GM12892 (cell line): ENCODE results near the gene SMC4.

ENCODE experiments used
- POLR2A ChIP-seq: IDR thresholded peaks from 2 replicates; pipeline ENCODE4 v1.6.1; 2011; ENCODE audit warnings: low read depth, low read length, control low read depth
- POLR2AphosphoS5 ChIP-seq: IDR thresholded peaks from 2 replicates; pipeline ENCODE4 v1.6.1; 2011; ENCODE audit warnings: low read depth, low read length, control low read depth
- TAF1 ChIP-seq: IDR thresholded peaks from 2 replicates; pipeline ENCODE4 v1.6.1; 2011; ENCODE audit warnings: low read depth, mild to moderate bottlenecking, control low read depth, low read length, borderline replicate concordance

DNA sequence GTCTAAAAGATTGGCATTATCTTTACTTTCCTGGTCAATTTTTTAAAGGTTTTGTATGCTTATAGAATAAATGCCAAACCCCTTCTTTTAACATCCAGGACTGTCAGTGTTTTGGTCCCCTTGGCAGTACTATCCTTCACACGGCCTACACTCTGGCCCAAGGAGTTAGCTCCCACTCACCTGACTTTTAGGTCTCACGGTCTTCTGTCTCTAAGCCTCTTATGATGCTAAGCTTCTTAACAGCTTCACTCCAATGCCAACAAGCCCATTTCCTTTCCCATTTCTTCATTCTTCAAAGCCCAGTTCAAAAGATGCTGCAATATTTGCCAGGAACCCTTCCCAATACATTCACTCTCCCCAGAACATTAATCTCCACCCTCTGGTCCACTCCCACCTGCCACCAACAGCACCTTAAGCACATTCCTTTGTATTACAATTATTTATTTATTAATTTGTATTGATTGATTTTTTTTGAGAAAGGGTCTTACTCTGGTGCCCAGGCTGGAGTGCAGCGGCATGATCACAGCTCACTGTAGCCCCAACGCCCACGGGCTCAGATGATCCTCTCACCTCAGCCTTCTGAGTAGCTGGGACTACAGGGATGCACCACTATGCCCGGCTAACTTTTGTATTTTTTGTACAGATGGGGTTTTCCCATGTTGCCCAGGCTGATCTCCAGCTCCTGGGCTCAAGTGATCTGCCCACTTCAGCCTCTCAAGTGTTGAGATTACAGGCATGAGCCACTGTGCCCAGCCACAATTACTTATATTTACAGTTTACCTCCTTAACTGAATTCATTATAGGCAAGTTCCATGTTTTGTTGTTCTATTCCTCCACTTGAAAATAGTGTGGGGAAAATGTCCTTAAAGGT lies 28.2 kb upstream of the SMC4 start:
- no peak for TF ChIP-seq POLR2A
- no peak for TF ChIP-seq POLR2AphosphoS5
- no peak for TF ChIP-seq TAF1
